ENCODE measurements around the gene ASIC2.

The ASIC2 gene

DNA sequence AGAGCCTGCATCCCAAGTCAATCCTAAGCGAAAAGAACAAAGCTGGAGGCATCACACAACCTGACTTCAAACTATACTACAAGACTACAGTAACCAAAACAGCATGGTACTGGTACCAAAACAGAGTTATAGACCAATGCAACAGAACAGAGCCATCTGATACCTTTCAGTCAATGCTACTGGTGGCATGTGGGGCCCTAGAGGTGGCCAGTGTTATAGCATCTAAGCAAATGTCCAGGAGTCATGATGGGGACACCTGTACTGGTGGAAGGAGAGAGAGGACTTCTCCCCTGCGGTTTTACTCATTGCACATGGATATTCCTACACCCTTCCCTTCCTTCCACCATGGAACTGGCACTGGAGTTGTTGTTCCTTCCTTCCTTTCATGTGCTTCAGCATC lies 6.0 kb upstream of the ASIC2 start:
- no peak for TF ChIP-seq GATA2 (IDR thresholded peaks at IDR 0.05; ENCODE audit: low read depth, low read length)
- TF ChIP-seq GATA3 (IDR thresholded peaks at IDR 0.05; ENCODE audit: low read depth, low read length) = no peak

DNA sequence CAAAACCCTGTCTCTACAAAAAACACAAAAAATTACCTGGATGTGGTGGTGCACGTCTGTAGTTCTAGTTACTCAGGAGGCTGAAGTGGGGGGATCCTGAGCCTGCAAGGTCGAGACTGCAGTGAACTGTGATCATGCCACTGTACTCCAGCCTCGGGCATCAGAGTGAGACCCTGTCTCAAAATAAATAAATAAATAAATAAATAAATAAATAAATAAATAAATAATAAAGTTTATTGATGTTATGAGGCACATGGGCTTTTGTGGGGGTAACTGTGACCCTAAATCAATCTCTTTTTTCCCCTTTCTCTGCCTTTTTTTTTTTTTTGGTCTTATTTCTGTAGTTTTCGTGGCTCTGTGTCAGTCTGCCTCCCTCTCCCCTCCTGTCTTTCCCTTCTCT lies 4.5 kb upstream of the ASIC2 start:
- TF ChIP-seq GATA3 (IDR thresholded peaks at IDR 0.05; ENCODE audit: low read depth, low read length) (no peak), GATA2 (IDR thresholded peaks at IDR 0.05; ENCODE audit: low read depth, low read length) (no peak)

DNA sequence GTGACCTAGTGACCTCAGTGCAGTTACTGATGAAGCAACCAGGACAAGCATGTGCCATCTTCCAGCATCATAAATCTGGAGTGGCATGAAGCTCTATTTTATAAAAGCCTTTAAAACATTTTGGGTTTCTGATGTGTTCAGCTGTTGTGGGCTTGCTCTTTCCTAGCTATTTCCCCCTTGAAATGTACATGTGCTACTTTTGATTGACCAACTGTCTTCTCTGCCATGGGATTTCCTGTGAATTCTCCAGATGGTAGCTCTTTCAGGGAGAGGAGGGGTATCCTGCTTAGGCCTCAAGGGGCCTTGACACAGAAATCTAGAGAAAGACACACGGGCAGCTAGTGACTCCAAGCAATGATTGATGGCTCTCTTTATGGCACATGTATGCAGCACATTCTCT lies 1.9 kb upstream of the ASIC2 start:
- TF ChIP-seq GATA2 (IDR thresholded peaks at IDR 0.05; ENCODE audit: low read depth, low read length) = no peak
- TF ChIP-seq GATA3 (IDR thresholded peaks at IDR 0.05; ENCODE audit: low read depth, low read length) = no peak

DNA sequence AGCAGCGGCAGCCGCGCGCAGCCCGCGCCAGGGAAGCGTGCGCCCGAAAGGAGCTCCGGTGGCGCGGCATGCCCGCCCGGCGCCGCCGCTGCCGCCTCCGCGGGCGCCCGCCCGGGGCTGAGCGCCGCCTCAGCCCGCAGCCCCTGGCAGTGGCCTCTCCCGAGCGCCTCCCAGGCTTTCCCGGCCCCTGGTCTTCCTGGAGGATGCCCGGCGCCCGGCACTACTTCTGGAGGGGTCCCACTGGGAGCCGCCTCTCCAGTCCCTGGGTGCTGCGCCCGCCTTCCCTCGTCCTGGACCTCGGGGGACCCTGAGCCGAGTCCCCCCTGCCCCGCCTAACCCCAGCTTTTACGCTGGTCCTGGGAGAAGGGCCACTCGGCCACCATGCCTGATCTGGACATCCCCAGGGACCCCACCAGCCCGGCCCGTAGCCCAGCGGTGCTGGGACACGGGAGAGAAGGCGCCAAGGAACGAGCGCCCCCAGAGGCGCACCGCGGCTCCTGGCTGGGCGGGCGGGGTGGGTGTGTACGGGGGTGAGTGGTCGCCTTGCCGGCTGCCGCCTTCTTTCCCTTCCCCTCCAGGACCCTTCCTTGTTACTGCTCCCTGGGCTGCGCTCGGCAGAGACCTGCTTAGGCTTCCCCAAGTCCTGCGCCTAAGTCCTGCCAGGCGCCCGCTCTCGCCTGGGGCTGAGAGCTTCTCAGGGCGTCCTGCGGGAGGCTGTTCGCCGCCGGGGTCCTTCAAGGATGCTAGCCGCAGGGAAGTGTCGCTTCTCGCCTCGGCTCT lies 704 bp downstream of the ASIC2 start:
- no peak for TF ChIP-seq GATA2 (IDR thresholded peaks at IDR 0.05; ENCODE audit: low read depth, low read length)
- TF ChIP-seq GATA3 (IDR thresholded peaks at IDR 0.05; ENCODE audit: low read depth, low read length) = no peak

DNA sequence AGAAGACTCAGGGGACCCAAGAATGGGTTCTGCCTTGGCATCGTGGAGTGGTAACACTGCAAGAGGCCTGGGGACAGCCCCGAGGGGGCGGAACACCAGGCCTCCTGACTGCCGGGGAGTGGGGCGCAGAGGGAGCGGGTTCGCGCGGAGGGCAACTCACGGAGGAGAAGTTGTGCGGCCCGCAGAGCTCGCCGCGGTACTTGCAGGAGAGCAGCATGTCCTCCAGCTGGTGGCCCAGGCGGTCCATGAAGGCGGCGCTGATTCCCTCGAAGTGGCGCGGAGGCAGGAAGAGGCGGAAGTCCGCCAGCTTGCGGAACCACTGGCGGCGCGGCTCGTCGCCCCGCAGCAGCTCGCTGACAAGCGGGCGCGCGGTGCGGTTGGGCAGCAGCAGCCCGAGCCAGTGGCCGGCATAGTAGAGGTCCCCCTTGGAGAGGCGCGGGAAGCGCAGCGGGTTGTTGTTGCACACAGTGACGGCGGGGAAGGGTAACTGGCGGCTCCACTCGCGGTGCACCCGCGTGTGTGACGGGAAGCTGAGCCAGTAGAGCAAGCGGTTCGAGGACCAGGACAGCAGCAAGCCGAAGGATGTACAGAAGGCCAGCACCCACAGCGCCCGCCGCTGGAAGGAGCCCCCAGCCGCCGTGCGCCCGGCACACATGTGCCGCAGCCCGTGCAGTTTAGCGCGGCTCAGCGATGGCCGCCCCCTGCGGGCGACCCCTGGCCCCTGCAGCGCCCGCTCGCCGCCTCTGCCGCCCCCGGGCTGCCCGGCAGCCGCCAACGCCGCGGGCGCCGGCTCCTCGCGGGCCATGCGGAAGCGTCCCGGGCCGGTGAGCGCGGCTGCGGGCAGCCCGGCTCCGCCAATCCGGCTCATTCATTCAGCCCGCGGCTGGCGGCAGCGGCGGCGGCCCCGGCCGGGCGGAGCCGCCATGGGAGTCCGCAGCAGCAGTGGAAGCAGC lies 1.6 kb downstream of the ASIC2 start:
- TF ChIP-seq GATA3 (IDR thresholded peaks at IDR 0.05; ENCODE audit: low read depth, low read length) (no peak), GATA2 (IDR thresholded peaks at IDR 0.05; ENCODE audit: low read depth, low read length) (no peak)

DNA sequence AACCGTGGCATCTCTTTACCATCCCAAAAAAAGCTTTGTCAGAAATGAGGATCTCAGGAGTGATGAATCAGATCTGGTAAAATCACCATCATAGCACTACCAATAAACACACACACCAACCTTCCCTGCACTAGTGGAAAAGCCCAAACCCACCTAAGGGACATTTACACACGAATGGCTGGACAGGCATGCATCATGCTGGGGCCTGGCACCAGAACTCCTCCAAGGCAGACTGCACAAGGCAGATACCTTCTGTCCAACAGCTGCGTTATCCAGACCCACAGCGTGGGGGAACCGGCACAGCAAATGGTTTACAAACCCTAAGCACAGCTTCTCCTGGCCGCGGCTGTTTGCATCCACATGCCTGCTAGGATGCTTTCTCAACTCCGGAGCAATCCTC lies 2.8 kb downstream of the ASIC2 start:
- TF ChIP-seq GATA2 (IDR thresholded peaks at IDR 0.05; ENCODE audit: low read depth, low read length) (no peak), GATA3 (IDR thresholded peaks at IDR 0.05; ENCODE audit: low read depth, low read length) (no peak)

DNA sequence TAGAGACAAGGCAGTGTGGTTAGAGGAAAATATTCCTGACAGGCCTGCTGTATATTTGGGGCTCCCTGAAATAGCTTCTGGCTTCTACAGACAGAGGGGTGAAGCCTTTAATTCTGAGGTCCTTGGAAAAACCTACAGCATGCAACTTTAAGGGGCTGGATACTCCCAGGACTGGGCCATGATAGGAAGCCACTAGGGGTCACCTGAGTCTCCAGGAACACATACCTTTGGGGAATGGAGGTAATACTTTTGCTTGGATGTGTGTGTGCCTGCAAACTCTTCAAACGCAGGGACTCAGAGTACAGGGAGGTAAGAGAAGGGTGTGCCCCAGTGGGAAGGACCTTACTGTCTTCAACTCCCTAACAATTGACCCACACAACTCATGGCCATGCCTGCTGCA lies 4.1 kb downstream of the ASIC2 start:
- no peak for TF ChIP-seq GATA3 (IDR thresholded peaks at IDR 0.05; ENCODE audit: low read depth, low read length)
- TF ChIP-seq GATA2 (IDR thresholded peaks at IDR 0.05; ENCODE audit: low read depth, low read length) = no peak

DNA sequence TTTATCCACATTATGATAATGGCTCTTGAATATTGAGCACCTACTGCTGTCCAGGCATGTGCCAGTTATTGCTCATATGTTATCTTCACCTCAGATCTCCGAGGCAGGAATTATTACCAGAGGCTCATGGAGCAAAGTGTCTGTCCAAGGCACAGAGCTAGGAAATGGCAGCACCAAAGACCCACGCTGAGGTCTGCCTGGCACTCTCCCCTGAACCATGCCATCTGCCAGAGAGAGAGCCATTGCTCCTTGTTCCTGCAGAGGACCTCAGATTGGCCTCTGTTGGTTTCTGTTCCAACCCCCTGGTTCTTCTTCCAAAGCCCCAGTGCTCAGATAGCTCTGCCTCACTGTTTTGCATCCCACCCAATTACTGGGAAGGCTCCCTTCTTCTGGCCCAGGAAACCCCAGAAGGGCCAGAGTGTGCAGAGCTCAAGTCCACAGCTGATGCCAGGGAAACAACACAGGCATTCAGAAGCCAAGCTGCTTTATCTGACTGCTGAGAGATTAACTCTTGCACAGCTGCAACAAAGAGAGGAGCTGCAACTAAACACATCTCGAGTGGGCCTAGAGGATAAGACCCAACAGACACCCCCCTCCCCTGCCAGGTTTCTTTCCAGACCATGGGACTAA lies 5.9 kb downstream of the ASIC2 start:
- TF ChIP-seq GATA2 (IDR thresholded peaks at IDR 0.05; ENCODE audit: low read depth, low read length) (peak; percentile 49; the same call in 1 of the 2 replicates), GATA3 (IDR thresholded peaks at IDR 0.05; ENCODE audit: low read depth, low read length) (no peak)

DNA sequence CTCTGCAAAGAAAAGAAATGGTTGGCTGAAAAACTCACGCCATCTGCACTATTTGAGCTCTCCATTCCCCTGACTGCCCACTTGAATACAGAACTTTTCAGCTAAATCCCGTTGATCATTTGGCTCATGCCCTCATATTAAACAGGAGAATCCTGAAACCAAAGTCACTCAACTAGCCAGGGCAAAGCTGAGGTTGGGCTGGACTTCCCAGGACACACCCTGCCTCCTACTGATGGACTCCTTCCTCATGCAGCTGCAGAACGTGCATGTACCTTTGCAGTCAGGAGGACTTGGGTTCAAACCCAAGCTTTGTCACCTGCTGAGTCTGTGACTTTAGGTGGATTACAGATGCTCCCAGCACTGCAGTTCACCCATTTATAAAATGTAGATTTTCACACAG lies 7.7 kb downstream of the ASIC2 start:
- TF ChIP-seq GATA3 (IDR thresholded peaks at IDR 0.05; ENCODE audit: low read depth, low read length) = no peak
- no peak for TF ChIP-seq GATA2 (IDR thresholded peaks at IDR 0.05; ENCODE audit: low read depth, low read length)

DNA sequence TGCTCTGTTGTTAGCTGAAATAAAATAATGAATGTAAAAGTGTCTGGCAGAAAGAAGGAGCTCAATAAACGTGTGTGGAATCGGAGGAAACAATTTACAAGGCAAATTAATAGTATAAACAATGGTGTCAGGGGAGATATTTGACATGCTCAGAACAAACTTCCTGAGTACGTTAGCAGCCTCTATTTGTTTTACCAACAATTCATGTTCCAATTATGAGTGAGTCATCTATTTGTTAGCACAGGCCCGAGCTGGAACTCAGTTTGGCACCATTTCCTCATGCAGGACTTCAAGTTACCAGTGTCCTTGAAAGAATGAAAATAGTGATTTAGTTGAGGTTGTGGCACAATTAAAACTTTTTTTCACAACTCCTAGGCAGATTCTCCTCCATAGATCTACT lies 9.1 kb downstream of the ASIC2 start:
- TF ChIP-seq GATA2 (IDR thresholded peaks at IDR 0.05; ENCODE audit: low read depth, low read length) (no peak), GATA3 (IDR thresholded peaks at IDR 0.05; ENCODE audit: low read depth, low read length) (no peak)

DNA sequence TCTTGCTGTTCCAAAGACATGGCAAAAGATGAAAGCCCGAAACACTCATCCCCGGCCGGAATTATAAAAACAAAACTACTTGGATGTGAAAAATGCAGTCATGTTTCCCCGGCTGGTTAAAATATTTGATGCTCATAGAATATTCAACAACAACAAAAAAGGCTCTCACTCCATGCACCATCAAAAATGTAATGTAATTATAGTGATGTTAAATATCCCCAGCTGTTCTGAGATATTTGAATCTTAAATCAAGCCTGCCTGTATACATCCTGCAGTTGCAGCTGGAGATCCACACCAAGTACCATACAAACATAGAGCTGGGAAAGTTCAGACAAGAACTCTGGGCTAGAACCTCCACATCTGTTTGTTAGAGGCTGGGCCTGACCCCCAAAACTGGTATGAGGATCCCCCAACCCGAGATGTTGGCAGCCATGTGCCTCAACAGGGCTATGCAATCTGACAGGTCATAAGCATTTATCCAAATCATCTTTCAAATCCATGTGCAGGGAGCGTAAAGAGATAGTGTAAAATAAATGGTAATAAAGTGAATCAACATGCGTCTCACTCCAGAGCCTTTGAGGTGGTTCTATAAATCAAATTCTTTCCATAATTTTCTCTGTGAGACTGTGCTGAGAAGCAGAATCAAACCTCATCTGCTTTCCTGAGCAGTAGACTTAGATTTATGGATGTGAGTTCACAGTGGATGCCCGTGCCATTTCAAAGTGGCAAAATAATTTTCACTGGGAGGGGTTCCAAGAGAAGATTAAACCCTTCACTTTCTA lies 12.7 kb downstream of the ASIC2 start:
- no peak for TF ChIP-seq GATA3 (IDR thresholded peaks at IDR 0.05; ENCODE audit: low read depth, low read length)
- TF ChIP-seq GATA2 (IDR thresholded peaks at IDR 0.05; ENCODE audit: low read depth, low read length) = no peak

DNA sequence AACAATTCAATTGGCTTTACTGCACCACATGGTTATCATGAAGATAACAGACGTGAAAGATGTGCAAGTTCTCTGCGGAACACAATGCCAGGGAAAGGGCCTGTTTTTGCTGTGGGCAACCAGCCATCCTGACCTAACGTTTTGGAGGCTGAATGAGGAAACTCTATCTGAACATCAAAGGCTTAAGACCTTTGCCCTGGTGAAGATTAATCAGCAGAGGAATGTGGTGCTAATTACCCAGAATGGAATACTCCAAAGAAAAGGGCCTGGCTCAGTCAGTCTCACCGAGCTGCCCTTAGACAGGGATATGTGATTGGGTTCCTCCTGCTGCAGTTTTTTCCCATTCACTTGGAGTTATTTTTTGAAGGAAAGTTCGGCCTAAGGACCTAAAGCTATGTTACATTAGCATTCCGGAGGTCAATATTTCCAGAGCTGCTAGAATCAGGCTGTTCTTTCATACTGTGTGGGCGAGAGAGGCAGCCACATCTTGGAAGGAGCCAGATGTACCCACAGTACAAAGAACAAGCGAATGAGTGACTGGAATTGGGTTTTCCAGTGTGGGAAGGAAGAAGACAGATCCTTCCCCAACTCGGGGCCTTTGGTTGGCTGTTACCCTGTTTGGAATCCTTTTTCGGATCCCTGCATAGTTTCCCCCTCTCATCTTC lies 15.5 kb downstream of the ASIC2 start:
- TF ChIP-seq GATA2 (IDR thresholded peaks at IDR 0.05; ENCODE audit: low read depth, low read length) = no peak
- no peak for TF ChIP-seq GATA3 (IDR thresholded peaks at IDR 0.05; ENCODE audit: low read depth, low read length)

DNA sequence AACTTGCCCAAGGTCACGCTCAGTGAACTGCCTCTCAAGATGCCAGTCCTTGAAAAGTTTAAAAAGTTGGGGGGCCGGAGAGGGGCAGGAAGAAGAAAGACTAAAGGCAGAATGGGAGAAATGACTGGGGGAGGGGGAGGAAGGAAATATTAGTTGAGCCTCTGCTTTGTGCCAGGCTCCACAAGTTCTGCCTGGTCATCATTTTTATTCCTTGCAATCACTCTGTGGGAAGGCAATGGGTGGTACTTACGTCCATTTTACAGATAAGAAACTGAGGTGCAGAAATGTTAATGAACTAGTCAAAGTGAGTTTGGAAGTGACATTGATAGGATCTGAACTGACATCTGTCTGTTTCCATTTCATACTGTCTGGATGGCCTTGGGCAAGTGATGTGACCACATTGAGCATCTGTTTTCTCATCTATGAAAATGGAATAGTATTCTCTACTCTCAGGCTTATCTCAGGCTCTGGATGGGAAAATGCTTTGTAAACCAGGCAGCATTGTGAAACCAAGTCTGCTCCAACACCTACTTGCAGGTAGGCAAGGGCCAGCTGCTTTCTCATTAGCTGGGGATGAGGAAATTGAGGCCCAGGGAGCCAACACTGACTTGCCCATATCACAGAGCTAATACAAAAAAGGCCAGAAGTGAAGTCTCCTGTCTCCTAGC lies 19.2 kb downstream of the ASIC2 start:
- TF ChIP-seq GATA3 (IDR thresholded peaks at IDR 0.05; ENCODE audit: low read depth, low read length) (no peak), GATA2 (IDR thresholded peaks at IDR 0.05; ENCODE audit: low read depth, low read length) (no peak)

Measured in SH-SY5Y (cell line).